Retina (tissue), 1 donor: ENCODE data around the gene FOLH1.
"Not testable (repeated sequence)": the region's sequence is repeated elsewhere in the genome, so short reads cannot be mapped to it uniquely, and the experiment has no call there.

Source experiments
- DNase-seq: peaks from one replicate; pipeline ENCODE4 v3.0.0-alpha.2; 2016

Gene FOLH1

GRCh38 chr11:49175378-49175777 lies 33.0 kb downstream of the FOLH1 start:
- not testable (repeated sequence) for DNase-seq

GRCh38 chr11:49174691-49175366 lies 33.6 kb downstream of the FOLH1 start:
- DNase-seq: not testable (repeated sequence)

- DNase-seq: not testable (repeated sequence)
Measured at GRCh38 chr11:49171613-49172012, 36.8 kb downstream of the FOLH1 start.

GRCh38 chr11:49169579-49169978 lies 38.8 kb downstream of the FOLH1 start:
- DNase-seq: not testable (repeated sequence)

- not testable (repeated sequence) for DNase-seq
Measured at GRCh38 chr11:49168992-49169391, 39.4 kb downstream of the FOLH1 start.

- no peak for DNase-seq
Measured at GRCh38 chr11:49151211-49151610, 57.2 kb downstream of the FOLH1 start.

GRCh38 chr11:49102356-49102755 lies 106.0 kb downstream of the FOLH1 start:
- not testable (repeated sequence) for DNase-seq
